PFSK-1 (cell line): ENCODE results near the gene IL36B.

Experiments
- FOXP2 ChIP-seq: optimal IDR thresholded peaks from 2 replicates; pipeline ENCODE3; 2011; ENCODE audit warnings: borderline replicate concordance, control low read depth, inconsistent platforms; ENCODE audit not compliant: insufficient read depth; ENCODE audit errors: extremely low read length, extremely low read depth
- POLR2AphosphoS5 ChIP-seq: IDR thresholded peaks from 2 replicates; pipeline ENCODE4 v1.6.1; 2012; ENCODE audit warnings: low read depth, mild to moderate bottlenecking, control low read depth, low read length, moderate library complexity
- SIN3A ChIP-seq: IDR thresholded peaks from 2 replicates; pipeline ENCODE4 v1.6.1; 2012; ENCODE audit warnings: mild to moderate bottlenecking, low read length, moderate library complexity, borderline replicate concordance; ENCODE audit not compliant: insufficient read depth
- TAF1 ChIP-seq: IDR thresholded peaks from 2 replicates; pipeline ENCODE4 v1.6.1; 2012; ENCODE audit warnings: low read length, control low read depth, borderline replicate concordance; ENCODE audit not compliant: insufficient read depth
- TF ChIP-seq, protein P1 (sequence below), 2 experiments: IDR thresholded peaks; 2 replicates each; pipeline versions ENCODE4 v1.6.1 to v1.8.0; 2011 to 2012; ENCODE audit warnings: low read depth in 2 of 2, low read length in 2 of 2, control low read depth in 1 of 2, inconsistent platforms in 1 of 2, mild to moderate bottlenecking in 1 of 2, moderate library complexity in 1 of 2; ENCODE audit not compliant: insufficient read depth in 1 of 2

The IL36B gene

GRCh38 chr2:112985090-112985489 is 67.6 kb downstream of the IL36B start:
- TF ChIP-seq TAF1 (no peak), POLR2AphosphoS5 (no peak), SIN3A (no peak), FOXP2 (no peak)
- TF ChIP-seq, protein P1, sequence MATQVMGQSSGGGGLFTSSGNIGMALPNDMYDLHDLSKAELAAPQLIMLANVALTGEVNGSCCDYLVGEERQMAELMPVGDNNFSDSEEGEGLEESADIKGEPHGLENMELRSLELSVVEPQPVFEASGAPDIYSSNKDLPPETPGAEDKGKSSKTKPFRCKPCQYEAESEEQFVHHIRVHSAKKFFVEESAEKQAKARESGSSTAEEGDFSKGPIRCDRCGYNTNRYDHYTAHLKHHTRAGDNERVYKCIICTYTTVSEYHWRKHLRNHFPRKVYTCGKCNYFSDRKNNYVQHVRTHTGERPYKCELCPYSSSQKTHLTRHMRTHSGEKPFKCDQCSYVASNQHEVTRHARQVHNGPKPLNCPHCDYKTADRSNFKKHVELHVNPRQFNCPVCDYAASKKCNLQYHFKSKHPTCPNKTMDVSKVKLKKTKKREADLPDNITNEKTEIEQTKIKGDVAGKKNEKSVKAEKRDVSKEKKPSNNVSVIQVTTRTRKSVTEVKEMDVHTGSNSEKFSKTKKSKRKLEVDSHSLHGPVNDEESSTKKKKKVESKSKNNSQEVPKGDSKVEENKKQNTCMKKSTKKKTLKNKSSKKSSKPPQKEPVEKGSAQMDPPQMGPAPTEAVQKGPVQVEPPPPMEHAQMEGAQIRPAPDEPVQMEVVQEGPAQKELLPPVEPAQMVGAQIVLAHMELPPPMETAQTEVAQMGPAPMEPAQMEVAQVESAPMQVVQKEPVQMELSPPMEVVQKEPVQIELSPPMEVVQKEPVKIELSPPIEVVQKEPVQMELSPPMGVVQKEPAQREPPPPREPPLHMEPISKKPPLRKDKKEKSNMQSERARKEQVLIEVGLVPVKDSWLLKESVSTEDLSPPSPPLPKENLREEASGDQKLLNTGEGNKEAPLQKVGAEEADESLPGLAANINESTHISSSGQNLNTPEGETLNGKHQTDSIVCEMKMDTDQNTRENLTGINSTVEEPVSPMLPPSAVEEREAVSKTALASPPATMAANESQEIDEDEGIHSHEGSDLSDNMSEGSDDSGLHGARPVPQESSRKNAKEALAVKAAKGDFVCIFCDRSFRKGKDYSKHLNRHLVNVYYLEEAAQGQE (IDR thresholded peaks at IDR 0.05; ENCODE audit: insufficient read depth in 1 of 2, low read depth in 2 of 2, low read length in 2 of 2) = no peak

- TF ChIP-seq SIN3A (no peak), TAF1 (no peak), FOXP2 (no peak), POLR2AphosphoS5 (no peak)
- TF ChIP-seq, protein P1 (IDR thresholded peaks at IDR 0.05; ENCODE audit: insufficient read depth in 1 of 2, low read depth in 2 of 2, low read length in 2 of 2) = no peak
These were observed 72.1 kb downstream of the IL36B start for GRCh38 chr2:112980537-112980936.

DNA sequence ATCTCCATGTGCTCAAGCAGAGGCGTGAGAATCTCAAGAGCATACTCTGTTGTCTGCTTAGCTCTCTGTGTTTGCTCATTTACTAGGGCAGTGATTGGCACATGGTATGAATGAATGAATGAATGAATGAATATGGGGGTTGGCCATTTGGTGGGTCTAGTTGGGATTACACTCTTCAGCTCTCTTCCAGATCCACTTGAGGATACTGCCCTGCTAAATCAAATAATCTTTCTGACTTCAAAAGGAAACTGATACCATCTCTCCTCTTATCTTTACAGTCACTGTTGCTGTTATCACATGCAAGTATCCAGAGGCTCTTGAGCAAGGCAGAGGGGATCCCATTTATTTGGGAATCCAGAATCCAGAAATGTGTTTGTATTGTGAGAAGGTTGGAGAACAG is 72.9 kb downstream of the IL36B start:
- TF ChIP-seq SIN3A (no peak), FOXP2 (no peak), POLR2AphosphoS5 (no peak), TAF1 (no peak)
- TF ChIP-seq, protein P1 (IDR thresholded peaks at IDR 0.05; ENCODE audit: insufficient read depth in 1 of 2, low read depth in 2 of 2, low read length in 2 of 2) = no peak

DNA sequence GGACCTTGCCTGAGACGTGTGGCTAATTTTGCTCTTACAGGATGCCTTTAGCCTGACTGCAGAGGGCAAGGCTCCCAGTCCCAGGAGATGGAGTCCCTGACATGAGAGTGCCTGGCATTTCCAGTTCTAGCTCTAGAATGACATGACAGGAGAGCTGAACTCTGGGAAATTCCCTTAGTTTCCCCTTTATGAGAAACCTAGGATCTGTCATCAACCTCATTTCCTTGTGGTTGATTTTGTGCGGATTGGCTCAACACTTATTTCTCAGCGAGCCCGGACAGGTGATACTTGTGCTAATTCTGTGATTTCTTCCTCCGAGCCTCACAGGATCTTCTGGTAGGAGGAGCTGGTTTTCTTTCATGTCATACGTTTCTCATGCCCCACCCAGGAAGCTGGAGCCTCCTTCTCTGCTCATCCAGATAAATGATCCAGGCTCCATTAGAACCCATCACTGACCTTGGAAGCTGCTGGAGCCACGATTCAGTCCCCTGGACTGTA is 75.1 kb downstream of the IL36B start, which contains the start of gene IL36G:
IL36G (plus strand) TSS at position 448 of the 498 bp plus-strand sequence. CDS start 633 bp downstream, outside the sequence.
- no peak for TF ChIP-seq POLR2AphosphoS5
- TF ChIP-seq FOXP2 = no peak
- TF ChIP-seq, protein P1 (IDR thresholded peaks at IDR 0.05; ENCODE audit: insufficient read depth in 1 of 2, low read depth in 2 of 2, low read length in 2 of 2) = no peak
- no peak for TF ChIP-seq TAF1
- TF ChIP-seq SIN3A = no peak
